Esophagus squamous epithelium (tissue), 5 donors: Measurements from ENCODE around the gene GOLGA2. TPM values are rescaled to one million over a fixed set of nuclear protein-coding genes. Genes with fewer than 3 reads are reported as not detected.
A peak's percentile ranks its signal among the peaks of the same experiment; 100 is the strongest.

ENCODE experiments used
- DNase-seq: peaks from one replicate; lab custom pipeline; 2025; lab: John Stamatoyannopoulos, UW
- H3K27ac ChIP-seq, 4 donors: fragments of 200-600 bp; sonication (generic); one replicate each; pipeline ENCODE4 v1.5.1; 2016 to 2019; ENCODE audit warnings: mild to moderate bottlenecking in 1 of 4
- H3K27me3 ChIP-seq, 4 donors: fragments of 200-600 bp; sonication (generic); 1 replicate in 3 of 4; 2 replicates in 1 of 4; pipeline versions ENCODE4 v1.5.1 to v1.6.0; 2017 to 2021; ENCODE audit warnings: antibody characterized with exemption in 1 of 4
- H3K36me3 ChIP-seq, 3 donors: fragments of 200-600 bp; sonication (generic); one replicate each; pipeline ENCODE4 v1.5.1; 2016 to 2019
- H3K4me1 ChIP-seq, 3 donors: fragments of 200-600 bp; sonication (generic); one replicate each; pipeline ENCODE4 v1.5.1; 2017 to 2019
- H3K4me3 ChIP-seq, 4 donors: fragments of 200-600 bp; sonication (generic); 1 replicate in 3 of 4; 2 replicates in 1 of 4; pipeline ENCODE4 v1.5.1; 2016 to 2019; ENCODE audit warnings: mild to moderate bottlenecking in 2 of 4, moderate library complexity in 1 of 4
- H3K9me3 ChIP-seq, 3 donors: fragments of 200-600 bp; sonication (generic); one replicate each; pipeline ENCODE4 v1.5.1; 2016 to 2019
- POLR2A ChIP-seq, 4 donors: fragments of 450-650 bp; IDR thresholded peaks; one replicate each; pipeline ENCODE4 v1.6.1; 2017; ENCODE audit warnings: antibody characterized with exemption in 4 of 4, mild to moderate bottlenecking in 4 of 4, moderate library complexity in 3 of 4
- WGBS, 2 donors: methylation state at CpG; one replicate each; pipeline ENCODE4 v1.1.5; 2018; 5-methylcytosine and 5-hydroxymethylcytosine counted together
- intact Hi-C: fragments of 100-400 bp; cut with DNase I; formaldehyde crosslinking; loops from one replicate; pipeline ENCODE4 v1.15.0; 2022
- total RNA-seq, 4 donors: library from RNA; depleted of rRNA; stranded (reverse); fragments of >200 nt; gene quantifications; one replicate each; pipeline ENCODE4 v1.1.0, GENCODE V29; 2016
- TF ChIP-seq, protein P1 (sequence below), 6 experiments: fragments of 450-650 bp in 4 of 6; fragments of 200-600 bp in 2 of 6; sonication (generic) in 2 of 6; IDR thresholded peaks; one replicate each; pipeline ENCODE4 v1.5.1; 2016 to 2019; ENCODE audit warnings: antibody characterized with exemption in 6 of 6, mild to moderate bottlenecking in 4 of 6, moderate library complexity in 4 of 6
- donor health status: DM: yes; HTN: yes; CAD: no.

GOLGA2 gene
- total RNA-seq, 4 donors from 2014 or later, result 76.1 to 92.0 (median 89.2) TPM

DNA sequence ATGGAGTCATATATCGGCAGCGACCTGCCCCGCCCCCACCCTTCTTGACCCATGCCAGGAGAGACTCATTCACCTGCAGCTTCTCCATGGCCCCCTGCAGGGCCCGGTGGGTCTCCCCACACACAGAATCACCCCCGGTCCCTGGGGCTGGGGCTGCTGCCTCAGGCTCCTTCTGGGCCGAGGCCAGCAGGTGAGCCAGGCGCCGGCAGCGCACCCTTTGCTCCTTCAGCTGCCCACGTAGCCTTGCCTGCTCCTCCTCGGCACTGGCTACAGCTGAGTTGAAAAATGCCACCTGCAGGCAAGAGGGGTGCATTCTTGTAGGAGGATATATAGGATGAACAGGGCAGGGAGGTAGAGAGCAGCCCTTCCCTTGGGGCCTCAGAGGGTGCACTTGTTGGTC is 17.9 kb downstream of the GOLGA2 start:
- H3K27me3 ChIP-seq, result no peaks in the 10 kb centered on the region
- no peak for DNase-seq
- TF ChIP-seq, protein P1, sequence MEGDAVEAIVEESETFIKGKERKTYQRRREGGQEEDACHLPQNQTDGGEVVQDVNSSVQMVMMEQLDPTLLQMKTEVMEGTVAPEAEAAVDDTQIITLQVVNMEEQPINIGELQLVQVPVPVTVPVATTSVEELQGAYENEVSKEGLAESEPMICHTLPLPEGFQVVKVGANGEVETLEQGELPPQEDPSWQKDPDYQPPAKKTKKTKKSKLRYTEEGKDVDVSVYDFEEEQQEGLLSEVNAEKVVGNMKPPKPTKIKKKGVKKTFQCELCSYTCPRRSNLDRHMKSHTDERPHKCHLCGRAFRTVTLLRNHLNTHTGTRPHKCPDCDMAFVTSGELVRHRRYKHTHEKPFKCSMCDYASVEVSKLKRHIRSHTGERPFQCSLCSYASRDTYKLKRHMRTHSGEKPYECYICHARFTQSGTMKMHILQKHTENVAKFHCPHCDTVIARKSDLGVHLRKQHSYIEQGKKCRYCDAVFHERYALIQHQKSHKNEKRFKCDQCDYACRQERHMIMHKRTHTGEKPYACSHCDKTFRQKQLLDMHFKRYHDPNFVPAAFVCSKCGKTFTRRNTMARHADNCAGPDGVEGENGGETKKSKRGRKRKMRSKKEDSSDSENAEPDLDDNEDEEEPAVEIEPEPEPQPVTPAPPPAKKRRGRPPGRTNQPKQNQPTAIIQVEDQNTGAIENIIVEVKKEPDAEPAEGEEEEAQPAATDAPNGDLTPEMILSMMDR (IDR thresholded peaks at IDR 0.05), result no peak
- no peak for TF ChIP-seq POLR2A (IDR thresholded peaks at IDR 0.05)
- peaks cover 42 to 76% (median 47%) of the 10 kb centered on the region in 3 donors for H3K36me3 ChIP-seq
- H3K4me3 ChIP-seq, result no peak overlapping the region
- no peak overlapping the region for H3K27ac ChIP-seq
- H3K9me3 ChIP-seq, result no peaks in the 10 kb centered on the region
- peaks cover 0 to 15% (median 0%) of the 10 kb centered on the region in 3 donors for H3K4me1 ChIP-seq
- WGBS, 2 donors, result 94% methylated on average over 3 of the region's 11 CpGs; no CpG with 5 or more reads in 1 of the 2 donors
- intact Hi-C loops, result no loop called here

DNA sequence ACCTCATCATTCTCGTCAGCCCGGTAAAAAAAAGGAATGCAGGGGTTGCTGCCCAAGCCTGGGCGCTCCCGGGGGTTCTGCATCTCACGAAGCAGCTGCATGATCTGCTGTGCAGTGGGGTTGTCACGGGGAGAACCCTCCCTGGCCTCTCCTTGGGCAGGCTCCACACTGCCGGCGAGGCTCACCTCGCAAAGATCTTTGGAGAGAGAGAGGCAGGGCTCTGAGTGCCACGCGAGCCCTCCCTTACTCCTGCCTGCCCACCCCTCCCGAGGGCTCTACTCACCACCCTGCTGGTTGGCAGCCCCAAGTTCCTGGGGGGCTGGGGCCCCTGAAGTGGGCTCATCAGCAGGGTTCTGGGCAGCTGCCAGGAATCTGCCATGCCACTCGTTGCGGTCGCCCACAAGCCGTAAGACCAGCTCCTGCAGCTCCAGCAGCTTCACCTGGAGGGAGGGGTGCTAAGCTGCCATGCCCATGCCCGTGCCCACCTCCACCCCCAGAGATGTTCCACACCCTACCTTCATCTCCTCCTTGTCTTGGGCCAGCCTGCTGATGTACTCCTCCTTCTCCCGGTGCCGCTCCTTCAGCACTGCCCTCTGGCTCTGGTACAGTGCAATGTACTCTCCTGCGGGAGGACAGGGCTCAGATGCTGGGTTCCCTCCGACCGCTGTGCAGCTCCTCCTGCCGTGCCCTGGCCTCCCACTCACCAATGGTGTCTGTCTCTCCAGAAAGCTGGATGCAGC is 18.6 kb downstream of the GOLGA2 start:
- Histone ChIP-seq H3K27me3 (no peaks in the 10 kb centered on the region), H3K9me3 (no peaks in the 10 kb centered on the region), H3K4me1 (peaks cover 0 to 21% (median 0%) of the 10 kb centered on the region in 3 donors), H3K36me3 (peaks cover 42 to 69% (median 47%) of the 10 kb centered on the region in 3 donors), H3K27ac (no peak overlapping the region), H3K4me3 (no peak overlapping the region)
- TF ChIP-seq POLR2A (IDR thresholded peaks at IDR 0.05), result no peak
- TF ChIP-seq, protein P1 (IDR thresholded peaks at IDR 0.05), result no peak
- 86% methylated on average over 16 to 17 of the region's 23 CpGs for WGBS, 2 donors
- DNase-seq, result no peak
- intact Hi-C loops, result no loop called here

DNA sequence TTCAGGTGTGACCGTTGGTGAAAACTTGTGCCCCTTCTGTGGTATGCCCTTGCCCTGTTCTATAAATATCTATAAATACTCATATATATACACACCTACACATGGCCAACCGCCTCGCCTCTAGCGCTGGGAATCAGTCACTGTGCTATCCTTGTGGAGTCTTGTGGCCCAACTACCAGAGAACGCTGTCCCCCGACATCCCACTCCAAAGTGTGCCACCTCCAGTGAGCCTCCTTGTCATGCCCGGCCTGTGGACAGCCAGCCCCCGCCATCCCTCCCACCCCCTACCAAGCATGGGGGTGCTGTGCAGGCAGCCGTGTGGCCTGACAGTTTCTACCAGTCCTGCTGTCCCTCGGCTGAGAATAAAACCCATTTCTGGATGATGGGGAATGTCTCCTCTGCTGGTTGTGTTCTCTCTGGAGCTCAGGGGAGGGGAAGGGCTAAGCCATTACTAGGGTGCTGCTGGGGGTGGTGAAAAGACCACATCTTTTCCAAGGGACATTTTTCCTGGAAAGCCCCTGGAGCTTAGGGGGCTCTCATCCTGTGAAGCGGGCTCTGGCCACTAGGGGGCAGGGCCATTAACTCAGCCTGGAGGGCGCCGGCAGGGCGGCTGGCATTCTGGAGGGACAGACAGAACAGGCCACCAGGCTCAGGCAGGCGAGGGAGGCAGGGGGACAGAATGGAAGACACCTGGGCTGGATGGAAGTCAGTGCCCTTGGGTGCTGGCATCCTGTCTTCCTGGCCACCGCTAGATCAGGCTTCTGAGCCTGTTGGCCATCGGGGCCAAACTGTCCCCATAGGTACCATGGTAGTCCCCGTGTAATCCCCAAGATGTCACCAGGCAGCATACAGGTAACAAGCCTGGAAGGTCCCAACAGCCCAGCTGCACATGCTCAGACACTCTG is 20.7 kb downstream of the GOLGA2 start:
- H3K36me3 ChIP-seq, result peaks cover 29 to 48% (median 31%) of the 10 kb centered on the region in 3 donors
- peaks cover 11 to 43% (median 12%) of the 10 kb centered on the region in 3 donors for H3K4me1 ChIP-seq
- no peaks in the 10 kb centered on the region for H3K27me3 ChIP-seq
- no peak overlapping the region for H3K4me3 ChIP-seq
- no peak for TF ChIP-seq POLR2A (IDR thresholded peaks at IDR 0.05)
- TF ChIP-seq, protein P1 (IDR thresholded peaks at IDR 0.05), result peak; percentile 61 to 78 (median 71)
- intact Hi-C loops, result no loop called here
- H3K9me3 ChIP-seq, result no peaks in the 10 kb centered on the region
- H3K27ac ChIP-seq, result no peak overlapping the region
- 61 to 70% methylated on average over 8 to 11 of the region's 18 CpGs for WGBS, 2 donors
- no peak for DNase-seq

DNA sequence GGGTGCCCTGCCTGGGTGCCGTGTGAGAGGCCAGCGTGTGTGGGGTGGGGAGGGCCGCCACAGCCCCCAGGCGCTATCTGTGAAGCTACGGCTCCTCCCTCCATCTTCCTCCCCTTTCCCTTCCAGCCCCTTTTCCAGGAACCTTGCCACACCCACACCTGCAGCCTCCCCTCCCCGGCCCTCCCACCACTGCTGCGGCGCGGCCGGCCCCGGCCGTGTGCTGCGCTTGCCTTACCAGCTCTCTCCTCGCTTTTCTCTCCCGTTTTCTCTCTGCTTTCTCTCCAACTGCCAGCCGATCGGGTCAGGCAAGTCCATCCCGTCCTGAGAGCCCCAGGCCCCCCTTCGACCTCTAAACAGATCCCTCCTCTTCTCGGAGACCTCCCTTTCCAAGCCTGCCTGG is 21.4 kb downstream of the GOLGA2 start:
- intact Hi-C loops, result no loop called here
- H3K27me3 ChIP-seq, result no peaks in the 10 kb centered on the region
- WGBS, 2 donors, result 89 to 90% methylated on average over 17 to 18 of the region's 20 CpGs
- H3K4me1 ChIP-seq, result peaks cover 11 to 47% (median 12%) of the 10 kb centered on the region in 3 donors
- H3K9me3 ChIP-seq, result no peaks in the 10 kb centered on the region
- H3K36me3 ChIP-seq, result peaks cover 22 to 40% (median 25%) of the 10 kb centered on the region in 3 donors
- no peak overlapping the region for H3K4me3 ChIP-seq
- DNase-seq, result no peak
- TF ChIP-seq, protein P1 (IDR thresholded peaks at IDR 0.05), result no peak
- TF ChIP-seq POLR2A (IDR thresholded peaks at IDR 0.05), result no peak
- H3K27ac ChIP-seq, result no peak overlapping the region
